Islet precursor cell (in vitro differentiated cells): ENCODE measurements around the gene PTGES3.
"Not testable (repeated sequence)": the region's sequence is repeated elsewhere in the genome, so short reads cannot be mapped to it uniquely, and the experiment has no call there.

Experiments
- DNase-seq: peaks from one replicate; pipeline ENCODE4 v3.0.0-alpha.2; 2018

The PTGES3 gene

GRCh38 chr12:56688129-56688845 lies at the start of gene PTGES3:
Gene PTGES3, minus strand, starts transcription at chr12:56688284. Its CDS starts 285 bp downstream, at chr12:56687999.
- DNase-seq, result peak; percentile 100

- no peak for DNase-seq
These were observed 40.2 kb upstream of the PTGES3 start for GRCh38 chr12:56728139-56728861.

- DNase-seq, result not testable (repeated sequence)
These were observed 38.2 kb upstream of the PTGES3 start for GRCh38 chr12:56726196-56726675.

- no peak for DNase-seq
These were observed 37.6 kb upstream of the PTGES3 start for GRCh38 chr12:56725723-56726102.

- peak; percentile 100 for DNase-seq
These were observed 37.1 kb upstream of the PTGES3 start, which contains the start of gene NACA for GRCh38 chr12:56724972-56725722. Gene NACA, minus strand, starts transcription at chr12:56725299. Its CDS starts 778 bp downstream, at chr12:56724521.

- DNase-seq, result no peak
These were observed 36.6 kb upstream of the PTGES3 start for GRCh38 chr12:56724701-56724971.

- no peak for DNase-seq
These were observed 36.0 kb upstream of the PTGES3 start for GRCh38 chr12:56723889-56724700.

- no peak for DNase-seq
These were observed 35.3 kb upstream of the PTGES3 start for GRCh38 chr12:56723352-56723751.

GRCh38 chr12:56722832-56723231 lies 34.7 kb upstream of the PTGES3 start:
- no peak for DNase-seq

GRCh38 chr12:56721721-56722120 lies 33.6 kb upstream of the PTGES3 start:
- no peak for DNase-seq

GRCh38 chr12:56721216-56721615 lies 33.1 kb upstream of the PTGES3 start:
- no peak for DNase-seq

GRCh38 chr12:56720731-56721151 lies 32.7 kb upstream of the PTGES3 start:
- peak; percentile 43 for DNase-seq

- DNase-seq, result no peak
These were observed 31.0 kb upstream of the PTGES3 start for GRCh38 chr12:56719056-56719455.

- peak; percentile 30 for DNase-seq
These were observed 30.6 kb upstream of the PTGES3 start for GRCh38 chr12:56718636-56719035.

GRCh38 chr12:56718149-56718548 lies 30.1 kb upstream of the PTGES3 start:
- no peak for DNase-seq

GRCh38 chr12:56716933-56717880 lies 29.1 kb upstream of the PTGES3 start:
- no peak for DNase-seq

GRCh38 chr12:56716458-56716857 lies 28.4 kb upstream of the PTGES3 start:
- DNase-seq, result no peak

GRCh38 chr12:56715798-56716197 lies 27.7 kb upstream of the PTGES3 start:
- no peak for DNase-seq

- no peak for DNase-seq
These were observed 26.4 kb upstream of the PTGES3 start for GRCh38 chr12:56714431-56714929.

- DNase-seq, result no peak
These were observed 25.3 kb upstream of the PTGES3 start for GRCh38 chr12:56713345-56713744.

GRCh38 chr12:56709759-56710376 lies 21.8 kb upstream of the PTGES3 start:
- no peak for DNase-seq
